ENCODE results near the gene SS18.
A peak's percentile ranks its signal among the peaks of the same experiment; 100 is the strongest.

DNA sequence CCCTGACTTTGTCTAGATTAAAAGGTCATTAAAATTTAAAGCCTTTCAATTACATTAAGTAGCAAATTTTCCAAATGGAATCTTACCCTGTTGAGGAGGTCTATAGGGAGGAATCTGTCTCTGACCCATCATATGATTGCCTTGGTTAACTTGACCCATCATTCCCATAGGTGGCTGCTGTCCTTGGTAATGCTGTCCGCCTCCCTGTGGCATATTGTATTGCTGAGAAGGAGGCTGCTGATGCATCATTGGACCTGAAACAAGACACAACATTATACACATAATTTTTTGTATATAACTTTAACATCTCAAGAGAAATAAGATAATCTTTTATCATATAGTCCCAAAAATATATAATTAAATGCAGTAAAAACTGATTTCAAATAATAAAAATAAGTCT lies 51.2 kb downstream of the SS18 start:
- no peak for TF ChIP-seq POLR2AphosphoS5 (IDR thresholded peaks at IDR 0.05; ENCODE audit: low read depth, low read length)
- TF ChIP-seq TAF1 (IDR thresholded peaks at IDR 0.05; ENCODE audit: borderline replicate concordance, insufficient read depth, low read length), result no peak
- no peak for TF ChIP-seq SIN3A (IDR thresholded peaks at IDR 0.05; ENCODE audit: borderline replicate concordance, insufficient read depth, low read length)
- TF ChIP-seq, protein P1, sequence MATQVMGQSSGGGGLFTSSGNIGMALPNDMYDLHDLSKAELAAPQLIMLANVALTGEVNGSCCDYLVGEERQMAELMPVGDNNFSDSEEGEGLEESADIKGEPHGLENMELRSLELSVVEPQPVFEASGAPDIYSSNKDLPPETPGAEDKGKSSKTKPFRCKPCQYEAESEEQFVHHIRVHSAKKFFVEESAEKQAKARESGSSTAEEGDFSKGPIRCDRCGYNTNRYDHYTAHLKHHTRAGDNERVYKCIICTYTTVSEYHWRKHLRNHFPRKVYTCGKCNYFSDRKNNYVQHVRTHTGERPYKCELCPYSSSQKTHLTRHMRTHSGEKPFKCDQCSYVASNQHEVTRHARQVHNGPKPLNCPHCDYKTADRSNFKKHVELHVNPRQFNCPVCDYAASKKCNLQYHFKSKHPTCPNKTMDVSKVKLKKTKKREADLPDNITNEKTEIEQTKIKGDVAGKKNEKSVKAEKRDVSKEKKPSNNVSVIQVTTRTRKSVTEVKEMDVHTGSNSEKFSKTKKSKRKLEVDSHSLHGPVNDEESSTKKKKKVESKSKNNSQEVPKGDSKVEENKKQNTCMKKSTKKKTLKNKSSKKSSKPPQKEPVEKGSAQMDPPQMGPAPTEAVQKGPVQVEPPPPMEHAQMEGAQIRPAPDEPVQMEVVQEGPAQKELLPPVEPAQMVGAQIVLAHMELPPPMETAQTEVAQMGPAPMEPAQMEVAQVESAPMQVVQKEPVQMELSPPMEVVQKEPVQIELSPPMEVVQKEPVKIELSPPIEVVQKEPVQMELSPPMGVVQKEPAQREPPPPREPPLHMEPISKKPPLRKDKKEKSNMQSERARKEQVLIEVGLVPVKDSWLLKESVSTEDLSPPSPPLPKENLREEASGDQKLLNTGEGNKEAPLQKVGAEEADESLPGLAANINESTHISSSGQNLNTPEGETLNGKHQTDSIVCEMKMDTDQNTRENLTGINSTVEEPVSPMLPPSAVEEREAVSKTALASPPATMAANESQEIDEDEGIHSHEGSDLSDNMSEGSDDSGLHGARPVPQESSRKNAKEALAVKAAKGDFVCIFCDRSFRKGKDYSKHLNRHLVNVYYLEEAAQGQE (IDR thresholded peaks at IDR 0.05; ENCODE audit: insufficient read depth in 1 of 2, low read depth in 2 of 2, low read length in 2 of 2), result peak in 1 of 2 experiments; percentile 75; a peak in 2 of 4 replicates
